ENCODE measurements around the gene LIMS2.

The LIMS2 gene

DNA sequence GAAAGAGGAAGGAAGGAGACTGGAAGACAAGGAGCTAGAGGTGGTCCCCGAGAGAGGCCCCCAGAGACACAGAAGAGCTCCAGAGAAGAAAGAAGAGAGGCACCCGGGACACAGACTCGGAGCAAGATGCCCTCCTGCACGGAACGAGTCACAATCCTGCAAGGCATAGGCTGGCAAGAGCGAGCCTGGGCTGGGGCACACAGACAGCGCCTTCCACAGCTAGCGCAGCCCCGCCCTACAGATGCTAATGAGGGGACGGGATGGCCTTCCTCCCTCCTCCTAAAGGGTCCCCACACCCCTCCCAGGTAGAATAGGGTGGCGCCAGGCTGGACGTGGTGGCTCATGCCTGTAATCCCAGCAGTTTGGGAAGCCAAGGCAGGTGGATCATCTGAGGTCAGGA is 49.2 kb downstream of the LIMS2 start:
- H3K27ac ChIP-seq (ENCODE audit: low read length): no peak overlapping the region
- no peaks in the 10 kb centered on the region for H3K27me3 ChIP-seq (ENCODE audit: low read depth, low read length)
- H3K4me1 ChIP-seq (ENCODE audit: control insufficient read depth in 1 of 2, insufficient read depth in 2 of 2, low read length in 2 of 2): no peaks in the 10 kb centered on the region
- H3K36me3 ChIP-seq (ENCODE audit: control insufficient read depth in 1 of 2, insufficient read depth in 2 of 2, low read length in 2 of 2): no peaks in the 10 kb centered on the region
- H3K4me3 ChIP-seq (ENCODE audit: low read depth in 1 of 2, low read length in 2 of 2): no peak overlapping the region
- H3K9me3 ChIP-seq (ENCODE audit: control insufficient read depth in 1 of 2, low read length in 2 of 2): no peaks in the 10 kb centered on the region

GRCh38 chr2:127625572-127625951 is 49.8 kb downstream of the LIMS2 start:
- H3K27me3 ChIP-seq (ENCODE audit: low read depth, low read length): no peaks in the 10 kb centered on the region
- no peaks in the 10 kb centered on the region for H3K4me1 ChIP-seq (ENCODE audit: control insufficient read depth in 1 of 2, insufficient read depth in 2 of 2, low read length in 2 of 2)
- no peak overlapping the region for H3K27ac ChIP-seq (ENCODE audit: low read length)
- H3K4me3 ChIP-seq (ENCODE audit: low read depth in 1 of 2, low read length in 2 of 2): no peak overlapping the region
- no peaks in the 10 kb centered on the region for H3K36me3 ChIP-seq (ENCODE audit: control insufficient read depth in 1 of 2, insufficient read depth in 2 of 2, low read length in 2 of 2)
- H3K9me3 ChIP-seq (ENCODE audit: control insufficient read depth in 1 of 2, low read length in 2 of 2): no peaks in the 10 kb centered on the region

DNA sequence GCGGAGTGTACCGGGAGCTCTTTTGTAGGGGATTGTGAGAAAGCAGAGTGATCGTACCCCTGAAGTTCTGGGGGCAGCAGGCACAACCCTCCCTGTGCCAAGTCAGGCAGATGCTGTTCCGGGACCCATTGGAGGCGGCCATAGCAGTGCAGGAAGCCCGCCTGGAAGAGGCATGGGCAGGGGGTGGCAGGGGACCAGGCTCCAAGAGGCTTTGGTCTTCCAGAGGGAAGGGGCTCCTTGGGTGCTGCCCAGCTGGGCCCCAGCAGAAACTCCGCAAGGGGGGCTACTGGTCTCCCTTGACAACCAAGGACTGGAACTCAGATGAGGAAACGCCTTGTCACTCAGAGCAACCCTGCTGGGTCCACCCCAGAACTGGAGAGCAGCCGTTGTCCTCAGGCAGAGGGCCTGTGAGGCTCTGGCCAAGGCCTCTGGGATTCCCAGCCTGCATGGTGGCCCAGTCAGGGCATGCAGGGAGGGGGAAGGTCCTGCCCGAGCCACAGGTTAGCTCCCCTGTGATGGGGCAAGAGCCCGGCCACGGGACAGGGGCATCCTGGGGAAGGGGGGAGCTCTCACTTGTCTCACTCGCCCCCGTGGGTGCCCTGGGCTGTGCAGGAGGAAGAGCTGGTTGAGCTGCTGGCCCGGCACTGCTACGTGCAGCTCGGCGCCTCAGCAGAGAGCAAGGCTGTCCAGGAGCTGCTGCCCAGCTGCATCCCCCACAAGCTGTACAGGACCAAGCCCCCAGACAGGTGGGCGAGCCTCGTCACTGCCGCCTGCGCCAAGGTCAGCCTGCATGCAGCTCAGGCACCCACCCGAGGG is 50.4 kb downstream of the LIMS2 start:
- H3K36me3 ChIP-seq (ENCODE audit: control insufficient read depth in 1 of 2, insufficient read depth in 2 of 2, low read length in 2 of 2): no peaks in the 10 kb centered on the region
- H3K27me3 ChIP-seq (ENCODE audit: low read depth, low read length): no peaks in the 10 kb centered on the region
- no peaks in the 10 kb centered on the region for H3K9me3 ChIP-seq (ENCODE audit: control insufficient read depth in 1 of 2, low read length in 2 of 2)
- H3K27ac ChIP-seq (ENCODE audit: low read length): no peak overlapping the region
- H3K4me1 ChIP-seq (ENCODE audit: control insufficient read depth in 1 of 2, insufficient read depth in 2 of 2, low read length in 2 of 2): no peaks in the 10 kb centered on the region
- H3K4me3 ChIP-seq (ENCODE audit: low read depth in 1 of 2, low read length in 2 of 2): no peak overlapping the region

- H3K4me1 ChIP-seq (ENCODE audit: control insufficient read depth in 1 of 2, insufficient read depth in 2 of 2, low read length in 2 of 2): no peaks in the 10 kb centered on the region
- H3K9me3 ChIP-seq (ENCODE audit: control insufficient read depth in 1 of 2, low read length in 2 of 2): no peaks in the 10 kb centered on the region
- no peak overlapping the region for H3K27ac ChIP-seq (ENCODE audit: low read length)
- H3K4me3 ChIP-seq (ENCODE audit: low read depth in 1 of 2, low read length in 2 of 2): no peak overlapping the region
- no peaks in the 10 kb centered on the region for H3K36me3 ChIP-seq (ENCODE audit: control insufficient read depth in 1 of 2, insufficient read depth in 2 of 2, low read length in 2 of 2)
- H3K27me3 ChIP-seq (ENCODE audit: low read depth, low read length): no peaks in the 10 kb centered on the region
Measured at GRCh38 chr2:127624320-127624755, 51.0 kb downstream of the LIMS2 start.

GRCh38 chr2:127623388-127624319 is 51.7 kb downstream of the LIMS2 start:
- H3K27me3 ChIP-seq (ENCODE audit: low read depth, low read length): no peaks in the 10 kb centered on the region
- no peaks in the 10 kb centered on the region for H3K9me3 ChIP-seq (ENCODE audit: control insufficient read depth in 1 of 2, low read length in 2 of 2)
- H3K27ac ChIP-seq (ENCODE audit: low read length): no peak overlapping the region
- no peaks in the 10 kb centered on the region for H3K36me3 ChIP-seq (ENCODE audit: control insufficient read depth in 1 of 2, insufficient read depth in 2 of 2, low read length in 2 of 2)
- H3K4me3 ChIP-seq (ENCODE audit: low read depth in 1 of 2, low read length in 2 of 2): no peak overlapping the region
- H3K4me1 ChIP-seq (ENCODE audit: control insufficient read depth in 1 of 2, insufficient read depth in 2 of 2, low read length in 2 of 2): no peaks in the 10 kb centered on the region

DNA sequence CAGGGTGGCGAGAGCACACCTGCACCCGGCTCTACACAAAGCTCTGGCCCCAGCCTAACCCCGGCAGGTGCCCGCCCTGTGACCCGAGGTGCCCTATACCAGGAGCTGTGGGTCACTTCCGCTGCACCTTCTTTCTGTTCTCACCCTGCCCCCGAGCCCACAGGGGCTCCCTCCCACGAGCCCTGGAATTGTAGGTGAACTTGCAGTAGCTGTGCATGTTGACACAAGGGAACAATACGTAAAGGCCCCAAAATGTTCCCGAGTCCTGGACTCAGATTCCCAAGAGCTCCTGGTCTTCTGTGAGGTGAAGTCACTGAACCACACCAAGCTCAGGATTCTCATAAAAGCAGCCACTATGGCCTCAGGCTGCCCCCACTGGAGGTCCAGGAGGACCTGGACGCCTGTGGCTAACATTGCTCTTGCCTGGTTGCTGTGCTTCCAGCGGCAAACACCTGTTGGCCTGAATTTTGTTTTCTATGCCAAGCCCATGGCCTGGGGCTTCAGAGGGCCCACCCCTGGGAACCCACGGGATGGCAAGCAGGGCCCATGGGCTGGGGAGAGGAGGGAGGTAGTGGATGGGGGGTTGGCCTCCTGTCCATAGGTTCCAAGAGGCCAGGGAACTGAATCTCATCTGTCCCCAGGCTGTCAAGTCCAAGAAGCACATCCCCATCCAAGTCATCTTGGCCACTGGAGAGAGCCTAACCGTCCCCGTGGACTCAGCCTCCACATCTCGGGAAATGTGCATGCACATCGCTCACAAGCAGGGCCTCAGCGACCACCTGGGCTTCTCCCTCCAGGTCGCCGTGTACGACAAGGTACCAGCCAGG is 52.6 kb downstream of the LIMS2 start:
- H3K36me3 ChIP-seq (ENCODE audit: control insufficient read depth in 1 of 2, insufficient read depth in 2 of 2, low read length in 2 of 2): no peaks in the 10 kb centered on the region
- no peaks in the 10 kb centered on the region for H3K4me1 ChIP-seq (ENCODE audit: control insufficient read depth in 1 of 2, insufficient read depth in 2 of 2, low read length in 2 of 2)
- no peaks in the 10 kb centered on the region for H3K9me3 ChIP-seq (ENCODE audit: control insufficient read depth in 1 of 2, low read length in 2 of 2)
- H3K27ac ChIP-seq (ENCODE audit: low read length): no peak overlapping the region
- no peaks in the 10 kb centered on the region for H3K27me3 ChIP-seq (ENCODE audit: low read depth, low read length)
- H3K4me3 ChIP-seq (ENCODE audit: low read depth in 1 of 2, low read length in 2 of 2): no peak overlapping the region

GRCh38 chr2:127621981-127622431 is 53.3 kb downstream of the LIMS2 start:
- Histone ChIP-seq H3K27me3 (ENCODE audit: low read depth, low read length) (no peaks in the 10 kb centered on the region), H3K4me1 (ENCODE audit: control insufficient read depth in 1 of 2, insufficient read depth in 2 of 2, low read length in 2 of 2) (no peaks in the 10 kb centered on the region), H3K9me3 (ENCODE audit: control insufficient read depth in 1 of 2, low read length in 2 of 2) (no peaks in the 10 kb centered on the region), H3K27ac (ENCODE audit: low read length) (no peak overlapping the region), H3K4me3 (ENCODE audit: low read depth in 1 of 2, low read length in 2 of 2) (no peak overlapping the region), H3K36me3 (ENCODE audit: control insufficient read depth in 1 of 2, insufficient read depth in 2 of 2, low read length in 2 of 2) (no peaks in the 10 kb centered on the region)

DNA sequence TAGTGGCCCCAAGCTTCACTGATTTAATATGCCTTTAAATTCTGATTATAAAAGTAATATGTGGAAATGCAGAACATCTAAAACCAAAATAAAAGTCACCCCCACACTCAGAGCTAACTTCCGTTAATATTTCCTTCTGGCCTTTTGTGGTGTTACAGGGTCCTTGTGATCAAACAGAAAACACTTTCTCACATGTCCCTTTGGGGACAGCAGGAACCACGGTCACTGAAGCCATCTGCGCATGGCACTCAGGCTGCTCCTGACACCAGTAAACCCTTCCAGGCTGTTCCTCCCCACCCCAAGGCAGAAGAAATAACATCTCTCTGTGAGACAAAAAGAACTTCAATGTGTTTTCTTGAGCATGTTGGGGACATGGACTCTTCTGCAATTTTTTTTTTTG is 54.5 kb downstream of the LIMS2 start:
- Histone ChIP-seq H3K36me3 (ENCODE audit: control insufficient read depth in 1 of 2, insufficient read depth in 2 of 2, low read length in 2 of 2) (no peaks in the 10 kb centered on the region), H3K27me3 (ENCODE audit: low read depth, low read length) (no peaks in the 10 kb centered on the region), H3K27ac (ENCODE audit: low read length) (no peak overlapping the region), H3K9me3 (ENCODE audit: control insufficient read depth in 1 of 2, low read length in 2 of 2) (no peaks in the 10 kb centered on the region), H3K4me1 (ENCODE audit: control insufficient read depth in 1 of 2, insufficient read depth in 2 of 2, low read length in 2 of 2) (no peaks in the 10 kb centered on the region), H3K4me3 (ENCODE audit: low read depth in 1 of 2, low read length in 2 of 2) (no peak overlapping the region)

DNA sequence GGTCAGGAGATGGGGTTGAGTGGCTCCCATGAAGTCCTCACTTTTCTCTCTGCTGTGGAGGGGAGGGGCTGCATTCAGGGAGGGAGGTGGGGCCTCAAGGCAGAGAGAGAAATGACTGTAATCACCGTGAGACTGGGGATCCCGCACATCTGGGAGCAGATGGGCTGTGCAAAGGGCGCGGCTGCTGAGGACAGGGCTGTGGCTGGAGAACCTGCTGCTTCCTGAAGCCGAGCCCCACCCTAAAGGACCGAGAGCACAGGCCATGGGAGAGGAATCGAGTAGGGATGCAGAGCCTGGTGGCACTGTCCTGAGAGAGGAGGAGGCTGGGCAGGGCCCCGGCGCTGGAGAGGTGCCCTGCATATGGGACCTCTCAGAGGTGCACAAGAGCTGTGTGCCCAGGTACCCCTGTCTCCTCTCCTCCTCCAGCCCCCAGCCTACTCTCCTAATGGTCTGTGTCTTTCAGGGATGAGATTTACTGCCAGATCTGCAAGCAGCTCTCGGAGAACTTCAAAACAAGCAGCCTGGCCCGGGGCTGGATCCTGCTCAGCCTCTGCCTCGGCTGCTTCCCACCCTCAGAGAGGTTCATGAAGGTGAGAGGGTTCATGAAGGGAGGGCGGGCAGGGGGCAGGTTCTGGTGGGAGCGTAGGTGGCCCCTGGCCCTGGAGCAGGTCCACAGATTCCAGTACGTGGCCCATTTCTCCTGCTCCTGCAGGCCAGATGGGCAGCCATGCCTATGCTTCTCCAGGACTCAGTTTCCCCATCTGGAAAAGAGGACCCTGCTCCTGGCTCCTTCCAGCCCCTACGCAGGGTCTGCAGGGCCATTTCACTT is 55.2 kb downstream of the LIMS2 start:
- no peak overlapping the region for H3K27ac ChIP-seq (ENCODE audit: low read length)
- H3K4me1 ChIP-seq (ENCODE audit: control insufficient read depth in 1 of 2, insufficient read depth in 2 of 2, low read length in 2 of 2): no peaks in the 10 kb centered on the region
- no peak overlapping the region for H3K4me3 ChIP-seq (ENCODE audit: low read depth in 1 of 2, low read length in 2 of 2)
- H3K36me3 ChIP-seq (ENCODE audit: control insufficient read depth in 1 of 2, insufficient read depth in 2 of 2, low read length in 2 of 2): no peaks in the 10 kb centered on the region
- H3K27me3 ChIP-seq (ENCODE audit: low read depth, low read length): no peaks in the 10 kb centered on the region
- no peaks in the 10 kb centered on the region for H3K9me3 ChIP-seq (ENCODE audit: control insufficient read depth in 1 of 2, low read length in 2 of 2)

- no peaks in the 10 kb centered on the region for H3K27me3 ChIP-seq (ENCODE audit: low read depth, low read length)
- no peaks in the 10 kb centered on the region for H3K36me3 ChIP-seq (ENCODE audit: control insufficient read depth in 1 of 2, insufficient read depth in 2 of 2, low read length in 2 of 2)
- H3K9me3 ChIP-seq (ENCODE audit: control insufficient read depth in 1 of 2, low read length in 2 of 2): no peaks in the 10 kb centered on the region
- H3K27ac ChIP-seq (ENCODE audit: low read length): no peak overlapping the region
- no peaks in the 10 kb centered on the region for H3K4me1 ChIP-seq (ENCODE audit: control insufficient read depth in 1 of 2, insufficient read depth in 2 of 2, low read length in 2 of 2)
- no peak overlapping the region for H3K4me3 ChIP-seq (ENCODE audit: low read depth in 1 of 2, low read length in 2 of 2)
Measured at GRCh38 chr2:127619203-127619590, 56.1 kb downstream of the LIMS2 start.

Data from muscle layer of duodenum (tissue), 2 donors.